Neural cell (in vitro differentiated cells): Measurements from ENCODE around the gene PTPN22. TPM values are rescaled to one million over a fixed set of nuclear protein-coding genes. Genes with fewer than 3 reads are reported as not detected.

ENCODE experiments used
- H2AFZ ChIP-seq: fragments of 200-600, 300-800 bp; sonication (generic), shearing (Covaris generic); 2 replicates; pipeline ENCODE4 v1.6.0; 2014; ENCODE audit warnings: low read depth, mild to moderate bottlenecking, antibody characterized with exemption, low read length, moderate library complexity
- H3F3A ChIP-seq: fragments of 200-600 bp; shearing (Covaris generic); 2 replicates; pipeline ENCODE4 v1.6.1; 2016; ENCODE audit warnings: mild to moderate bottlenecking, moderate library complexity, mixed read lengths, antibody characterized with exemption, low read length; ENCODE audit not compliant: insufficient read depth, poor library complexity, severe bottlenecking
- H3K27ac ChIP-seq: fragments of 200-600, 300-800 bp; sonication (generic), shearing (Covaris generic); 2 replicates; pipeline ENCODE4 v1.5.1; 2014; ENCODE audit warnings: mild to moderate bottlenecking, low read length, moderate library complexity
- H3K27me3 ChIP-seq: fragments of 300-800, 200-600 bp; sonication (generic), shearing (Covaris generic); 2 replicates; pipeline ENCODE4 v1.6.0; 2014; ENCODE audit warnings: mild to moderate bottlenecking, low read depth, low read length, moderate library complexity; ENCODE audit not compliant: insufficient read depth
- H3K36me3 ChIP-seq: fragments of 300-800, 200-600 bp; sonication (generic), shearing (Covaris generic); 2 replicates; pipeline ENCODE4 v1.5.1; 2014; ENCODE audit warnings: mild to moderate bottlenecking, antibody characterized with exemption, low read length, moderate library complexity; ENCODE audit not compliant: insufficient read depth
- H3K4me2 ChIP-seq: fragments of 300-800, 200-600 bp; sonication (generic), shearing (Covaris generic); 2 replicates; pipeline ENCODE4 v1.6.0; 2014; ENCODE audit warnings: mild to moderate bottlenecking, low read length
- H3K4me3 ChIP-seq: fragments of 300-800, 200-600 bp; sonication (generic), shearing (Covaris generic); 2 replicates; pipeline ENCODE4 v1.5.1; 2014; ENCODE audit warnings: mild to moderate bottlenecking, low read length, moderate library complexity
- H3K79me2 ChIP-seq: fragments of 200-600 bp; shearing (Covaris generic); replicated peaks from 2 replicates; pipeline ENCODE4 v1.6.0; 2014; ENCODE audit warnings: mild to moderate bottlenecking, low read length, moderate library complexity; ENCODE audit not compliant: insufficient read depth
- H3K9ac ChIP-seq: fragments of 300-800, 200-600 bp; sonication (generic), shearing (Covaris generic); 2 replicates; pipeline ENCODE4 v1.6.1; 2016; ENCODE audit warnings: mild to moderate bottlenecking, low read length, mixed read lengths
- H3K9me2 ChIP-seq: fragments of 200-600 bp; shearing (Covaris generic); 2 replicates; pipeline ENCODE4 v1.6.1; 2016; ENCODE audit warnings: mild to moderate bottlenecking, low read length, mixed read lengths; ENCODE audit not compliant: insufficient read depth
- H3K9me3 ChIP-seq: fragments of 200-600, 300-800 bp; sonication (generic), shearing (Covaris generic); 2 replicates; pipeline ENCODE4 v1.6.1; 2016; ENCODE audit warnings: mild to moderate bottlenecking, mixed run types, low read length, moderate library complexity, mixed read lengths
- H4K20me1 ChIP-seq: fragments of 200-600 bp; shearing (Covaris generic); 2 replicates; pipeline ENCODE4 v1.6.1; 2016; ENCODE audit warnings: mild to moderate bottlenecking, mixed run types; ENCODE audit not compliant: insufficient read depth
- CTCF ChIP-seq: fragments of 450-650 bp; IDR thresholded peaks from 2 replicates; pipeline ENCODE4 v1.5.1; 2014; ENCODE audit warnings: antibody characterized with exemption, mild to moderate bottlenecking, moderate library complexity; ENCODE audit not compliant: poor library complexity, severe bottlenecking
- EP300 ChIP-seq: fragments of 450-650 bp; conservative IDR thresholded peaks from 2 replicates; pipeline ENCODE4 v1.6.1; 2014; ENCODE audit warnings: antibody characterized with exemption, mild to moderate bottlenecking, moderate library complexity; ENCODE audit not compliant: poor library complexity, severe bottlenecking
- EZH2 ChIP-seq: fragments of 200-600, 300-800 bp; shearing (Covaris generic), sonication (generic); IDR thresholded peaks from 2 replicates; pipeline ENCODE4 v1.6.1; 2014; ENCODE audit warnings: antibody characterized with exemption, low read length, borderline replicate concordance, mild to moderate bottlenecking; ENCODE audit not compliant: insufficient read depth, poor library complexity, severe bottlenecking
- MXI1 ChIP-seq: fragments of 450-650 bp; conservative IDR thresholded peaks from 2 replicates; pipeline ENCODE4 v1.6.1; 2014; ENCODE audit warnings: antibody characterized with exemption, mild to moderate bottlenecking; ENCODE audit not compliant: poor library complexity, severe bottlenecking
- POLR2AphosphoS5 ChIP-seq: IDR thresholded peaks from 2 replicates; pipeline ENCODE4 v1.6.1; 2012
- RAD21 ChIP-seq: fragments of 450-650 bp; conservative IDR thresholded peaks from 2 replicates; pipeline ENCODE4 v1.6.1; 2014; ENCODE audit warnings: antibody characterized with exemption, mild to moderate bottlenecking, moderate library complexity
- REST ChIP-seq: IDR thresholded peaks from 2 replicates; pipeline ENCODE4 v1.6.1; 2012; ENCODE audit warnings: borderline replicate concordance
- SMC3 ChIP-seq: fragments of 450-650 bp; conservative IDR thresholded peaks from 2 replicates; pipeline ENCODE4 v1.6.1; 2014; ENCODE audit warnings: antibody characterized with exemption, mild to moderate bottlenecking, moderate library complexity; ENCODE audit not compliant: poor library complexity
- TAF1 ChIP-seq: IDR thresholded peaks from 2 replicates; pipeline ENCODE4 v1.6.1; 2012; ENCODE audit warnings: low read depth
- polyA plus RNA-seq: library from polyadenylated mRNA; depleted of rRNA; stranded (reverse); fragments of >200 nt; gene quantifications from 2 replicates; pipeline ENCODE4 v1.2.3, GENCODE V29; 2014

Gene PTPN22
- polyA plus RNA-seq, 1 donor from 2014 or later = 0.92 TPM

GRCh38 chr1:113905435-113905861, 33.9 kb upstream of the PTPN22 start:
- Histone ChIP-seq H3K4me2 (peak overlapping the region; percentile 85), H3K9me3 (no peaks in the 10 kb centered on the region), H3K27me3 (no peaks in the 10 kb centered on the region), H3K9ac (peak overlapping the region; percentile 74), H2AFZ (peak overlapping the region; percentile 88), H3F3A (peaks cover 6% of the 10 kb centered on the region), H3K9me2 (no peaks in the 10 kb centered on the region), H3K4me3 (peak overlapping the region; percentile 93), H3K36me3 (no peaks in the 10 kb centered on the region), H3K79me2 (peaks cover 13% of the 10 kb centered on the region), H3K27ac (peak overlapping the region; percentile 94), H4K20me1 (no peaks in the 10 kb centered on the region)
- no peak for TF ChIP-seq MXI1
- TF ChIP-seq EZH2 = no peak
- TF ChIP-seq EP300 = no peak
- TF ChIP-seq RAD21 = peak; percentile 5
- TF ChIP-seq POLR2AphosphoS5 = no peak
- no peak for TF ChIP-seq TAF1
- TF ChIP-seq REST = no peak
- TF ChIP-seq CTCF = peak; percentile 8
- peak; percentile 49 for TF ChIP-seq SMC3

- H3K4me2 ChIP-seq = peak within 1 kb of the TSS; percentile 85
- peak within 1 kb of the TSS; percentile 94 for H3K27ac ChIP-seq
- no peaks in the 10 kb centered on the region for H3K9me2 ChIP-seq
- peaks cover 6% of the 10 kb centered on the region for H3F3A ChIP-seq
- TF ChIP-seq EZH2 (no peak), MXI1 (peak; percentile 84), REST (peak; percentile 33), CTCF (peak; percentile 80), TAF1 (peak; percentile 61), EP300 (peak; percentile 82), RAD21 (peak; percentile 72), POLR2AphosphoS5 (peak; percentile 78), SMC3 (peak; percentile 76)
- no peaks in the 10 kb centered on the region for H3K9me3 ChIP-seq
- H3K27me3 ChIP-seq = no peaks in the 10 kb centered on the region
- peak within 1 kb of the TSS; percentile 93 for H3K4me3 ChIP-seq
- H2AFZ ChIP-seq = peak within 1 kb of the TSS; percentile 88
- no peaks in the 10 kb centered on the region for H4K20me1 ChIP-seq
- H3K79me2 ChIP-seq = peaks cover 13% of the 10 kb centered on the region
- peak within 1 kb of the TSS; percentile 90 for H3K9ac ChIP-seq
- no peaks in the 10 kb centered on the region for H3K36me3 ChIP-seq
Observed at GRCh38 chr1:113904674-113905434, 33.3 kb upstream of the PTPN22 start, which contains the start of the genes AP4B1 and DCLRE1B. Gene AP4B1, minus strand, starts transcription at chr1:113904799. Its CDS starts 82 bp downstream, at chr1:113904717. Gene DCLRE1B, plus strand, starts transcription at chr1:113905326. Its CDS starts 261 bp downstream, at chr1:113905587.
